ENCODE results near the gene OR2D2.
"Not testable (repeated sequence)": the region's sequence is repeated elsewhere in the genome, so short reads cannot be mapped to it uniquely, and the experiment has no call there.

OR2D2 gene

GRCh38 chr11:6892400-6892799, at the start of gene OR2D2:
Gene OR2D2, minus strand, starts transcription at chr11:6892500. Its CDS starts 0 bp downstream, at chr11:6892500.
- no peak for DNase-seq (ENCODE audit: low spot score)

- no peak for DNase-seq (ENCODE audit: low spot score)
Measured at GRCh38 chr11:6941970-6942369, 49.7 kb upstream of the OR2D2 start.

- DNase-seq (ENCODE audit: low spot score): no peak
Measured at GRCh38 chr11:6932145-6932544, 39.8 kb upstream of the OR2D2 start.

GRCh38 chr11:6931146-6931713, 38.9 kb upstream of the OR2D2 start:
- DNase-seq (ENCODE audit: low spot score): no peak

- DNase-seq (ENCODE audit: low spot score): no peak
Measured at GRCh38 chr11:6928916-6929315, 36.6 kb upstream of the OR2D2 start.

- no peak for DNase-seq (ENCODE audit: low spot score)
Measured at GRCh38 chr11:6927030-6927617, 34.8 kb upstream of the OR2D2 start.

GRCh38 chr11:6926208-6927029, 34.1 kb upstream of the OR2D2 start, which contains the start of gene ZNF215:
Gene ZNF215, plus strand, starts transcription at chr11:6926426. Its CDS starts 5,847 bp downstream, at chr11:6932273.
- DNase-seq (ENCODE audit: low spot score): peak; percentile 36

GRCh38 chr11:6925636-6926207, 33.4 kb upstream of the OR2D2 start:
- no peak for DNase-seq (ENCODE audit: low spot score)

- no peak for DNase-seq (ENCODE audit: low spot score)
Measured at GRCh38 chr11:6925007-6925577, 32.8 kb upstream of the OR2D2 start.

- DNase-seq (ENCODE audit: low spot score): no peak
Measured at GRCh38 chr11:6920702-6921101, 28.4 kb upstream of the OR2D2 start, which contains the start of gene OR2D3. Gene OR2D3, plus strand, starts transcription at chr11:6921002. Its CDS starts 0 bp downstream, at chr11:6921002.

GRCh38 chr11:6919698-6920097, 27.4 kb upstream of the OR2D2 start:
- no peak for DNase-seq (ENCODE audit: low spot score)

GRCh38 chr11:6911948-6912347, 19.6 kb upstream of the OR2D2 start:
- no peak for DNase-seq (ENCODE audit: low spot score)

GRCh38 chr11:6911378-6911777, 19.1 kb upstream of the OR2D2 start:
- no peak for DNase-seq (ENCODE audit: low spot score)

GRCh38 chr11:6904804-6905203, 12.5 kb upstream of the OR2D2 start:
- DNase-seq (ENCODE audit: low spot score): not testable (repeated sequence)

- no peak for DNase-seq (ENCODE audit: low spot score)
Measured at GRCh38 chr11:6900327-6900999, 8.2 kb upstream of the OR2D2 start.

GRCh38 chr11:6898911-6899310, 6.6 kb upstream of the OR2D2 start:
- no peak for DNase-seq (ENCODE audit: low spot score)

GRCh38 chr11:6895010-6895409, 2.7 kb upstream of the OR2D2 start:
- DNase-seq (ENCODE audit: low spot score): no peak

- no peak for DNase-seq (ENCODE audit: low spot score)
Measured at GRCh38 chr11:6894097-6894496, 1.8 kb upstream of the OR2D2 start.

- DNase-seq (ENCODE audit: low spot score): no peak
Measured at GRCh38 chr11:6889835-6890234, 2.5 kb downstream of the OR2D2 start.

GRCh38 chr11:6888830-6889229, 3.5 kb downstream of the OR2D2 start:
- no peak for DNase-seq (ENCODE audit: low spot score)

- not testable (repeated sequence) for DNase-seq (ENCODE audit: low spot score)
Measured at GRCh38 chr11:6887711-6888110, 4.6 kb downstream of the OR2D2 start.

- DNase-seq (ENCODE audit: low spot score): no peak
Measured at GRCh38 chr11:6882751-6883150, 9.5 kb downstream of the OR2D2 start.

All from hematopoietic multipotent progenitor cell treated with erythropoietin and hydrocortisone succinate and interleukin-3 and kit ligand, for 17 days (in vitro differentiated cells).